Activated CD8-positive, alpha-beta memory T cell treated with anti-CD3 and anti-CD28 coated beads for 1 hour (primary cell): ENCODE results near the gene TNFRSF8.

Source experiments
- DNase-seq, 2 donors: peaks; one replicate each; pipeline ENCODE4 v3.0.0-alpha.2; 2020; ENCODE audit warnings: low read depth in 1 of 2; ENCODE audit errors: extremely low read depth in 1 of 2

The TNFRSF8 gene

DNA sequence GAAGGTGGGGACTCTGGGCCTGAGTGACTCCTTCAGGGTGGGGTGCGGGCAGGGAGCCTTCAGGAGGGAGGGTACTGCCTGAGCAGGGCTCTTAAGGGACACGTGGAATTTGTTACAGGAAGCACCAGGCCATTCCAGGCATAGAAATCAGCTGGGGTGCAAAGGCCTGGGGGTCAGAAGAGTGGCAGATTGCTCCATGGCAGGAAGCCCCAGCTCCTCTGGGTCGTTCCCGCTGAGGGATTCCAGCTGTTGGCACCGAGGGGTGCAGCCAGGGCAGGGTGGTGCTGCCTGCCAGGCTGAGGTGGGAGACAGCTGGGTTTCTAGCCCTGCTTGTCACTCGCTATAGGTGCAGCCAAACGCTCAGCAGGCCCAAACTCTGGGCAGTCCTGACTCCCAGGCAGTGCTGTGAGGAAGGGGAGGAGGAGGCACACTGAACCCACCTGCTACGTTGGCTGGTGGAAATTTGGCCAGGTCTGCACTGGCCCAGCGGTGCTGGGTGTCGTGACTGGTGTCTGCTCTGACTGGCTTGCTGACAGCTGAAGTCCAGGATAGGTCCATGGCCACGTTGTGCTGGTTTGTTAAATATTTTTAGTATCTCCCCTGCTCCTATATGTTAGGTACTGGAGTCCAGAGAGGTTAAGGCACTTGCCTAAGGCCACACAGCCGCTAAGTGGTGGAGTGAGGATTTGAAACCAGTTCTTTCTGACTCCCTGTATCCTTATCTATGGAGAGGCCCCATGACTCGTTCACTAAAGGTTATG lies 123.0 kb downstream of the TNFRSF8 start:
- no peak for DNase-seq

- no peak for DNase-seq
These were observed 123.5 kb downstream of the TNFRSF8 start for GRCh38 chr1:12186679-12186985.

DNA sequence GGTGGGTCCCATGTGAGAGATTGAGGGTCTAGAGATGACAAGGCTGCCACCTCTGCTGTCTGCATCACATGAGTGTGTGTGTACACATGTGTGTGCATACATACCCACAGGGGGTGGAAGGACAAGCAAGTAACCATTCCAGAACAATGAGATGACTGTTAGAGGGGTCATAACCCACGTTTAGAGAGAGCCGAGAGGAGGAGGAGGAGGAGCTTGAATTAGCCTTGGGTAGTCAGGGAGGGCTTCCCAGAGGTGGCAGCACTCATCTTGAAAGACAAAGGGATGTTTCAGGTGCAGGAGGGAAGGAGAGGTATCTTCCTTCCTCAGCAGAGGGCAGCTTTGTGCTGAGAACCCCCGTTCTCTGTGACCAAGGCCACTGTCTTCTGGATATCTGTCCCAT lies 125.0 kb downstream of the TNFRSF8 start:
- DNase-seq: no peak

DNA sequence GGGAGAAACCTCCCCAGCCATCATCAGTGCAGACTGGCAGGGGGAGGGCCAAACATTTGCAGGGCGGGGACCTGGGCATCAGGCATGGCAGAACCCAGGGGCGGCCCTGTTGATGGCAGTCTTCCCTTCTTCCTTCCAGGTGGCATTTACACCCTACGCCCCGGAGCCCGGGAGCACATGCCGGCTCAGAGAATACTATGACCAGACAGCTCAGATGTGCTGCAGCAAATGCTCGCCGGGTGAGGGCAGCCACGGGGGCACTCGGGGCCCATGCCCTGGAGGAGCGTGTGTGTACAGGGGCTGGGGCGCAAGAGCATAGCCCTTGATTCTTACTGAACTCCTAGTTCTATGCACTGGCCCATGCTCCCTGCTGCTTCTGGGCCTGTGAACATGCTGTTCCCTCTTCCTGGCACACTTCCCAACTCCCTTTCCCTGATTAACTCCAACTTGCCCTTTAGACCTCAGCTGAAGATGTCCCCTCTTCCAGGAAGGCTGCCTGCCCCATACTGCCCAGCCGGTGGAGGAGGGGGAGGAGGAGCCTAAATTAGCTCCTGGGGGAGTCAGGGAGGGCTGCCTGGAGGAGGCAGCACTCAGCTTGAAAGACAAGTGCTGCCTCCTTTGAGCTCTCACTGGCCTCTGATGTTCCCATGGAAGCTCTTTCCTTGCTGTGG lies 125.7 kb downstream of the TNFRSF8 start:
- DNase-seq: no peak

DNA sequence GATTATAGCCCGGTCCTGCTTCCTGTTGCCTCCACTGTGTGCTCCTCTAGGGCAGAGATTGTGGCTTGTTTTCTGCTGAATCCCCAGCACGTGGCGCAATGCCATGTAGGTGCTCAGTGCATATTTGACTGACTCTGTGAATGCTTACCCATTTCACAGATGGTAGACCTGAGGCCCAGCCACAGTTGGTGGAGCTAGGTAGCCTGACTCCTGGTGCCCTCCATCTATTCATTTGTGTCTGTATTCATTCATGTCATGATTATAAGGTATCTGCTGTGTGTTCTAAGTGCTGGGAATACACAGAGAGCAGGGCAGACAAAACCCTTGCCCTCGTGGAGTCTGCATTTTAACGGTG lies 126.2 kb downstream of the TNFRSF8 start:
- DNase-seq: no peak

GRCh38 chr1:12191242-12192032 lies 128.3 kb downstream of the TNFRSF8 start:
- DNase-seq: no peak
